Measurements from ENCODE around the gene ARFGEF2. TPM values are rescaled to one million over a fixed set of nuclear protein-coding genes. Genes with fewer than 3 reads are reported as not detected.
"Not testable (repeated sequence)": the region's sequence is repeated elsewhere in the genome, so short reads cannot be mapped to it uniquely, and the experiment has no call there.

ARFGEF2 gene
- total and polyA plus RNA-seq, 2 donors from 2014 or later = 7.4 to 36.9 TPM

DNA sequence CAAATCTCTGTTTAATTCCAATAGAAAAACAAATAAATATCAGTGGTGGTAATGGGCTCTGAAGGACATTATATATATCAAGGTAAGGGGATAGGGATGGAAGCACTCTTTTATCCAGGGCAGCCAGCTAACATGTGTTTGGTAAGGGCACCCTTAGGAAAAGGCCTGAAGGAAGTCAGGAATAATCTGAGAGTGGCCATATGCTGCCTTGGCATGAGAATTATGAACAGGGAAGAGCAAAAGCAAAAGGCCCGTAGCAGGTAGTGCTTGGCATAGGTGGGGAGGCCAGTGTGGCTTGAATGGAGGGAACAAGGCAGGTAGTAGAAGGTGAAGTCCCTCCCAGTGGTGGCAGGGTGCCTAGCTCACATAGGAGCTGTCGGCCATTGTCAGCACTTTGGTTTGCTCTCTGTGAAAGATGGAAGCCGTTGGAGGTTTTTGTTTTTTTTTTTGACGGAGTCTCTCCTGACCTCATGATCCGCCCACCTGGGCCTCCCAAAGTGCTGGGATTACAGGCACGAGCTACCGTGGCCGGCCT, 85.0 kb downstream of the ARFGEF2 start:
- no peaks in the 10 kb centered on the region for H3K27me3 ChIP-seq (ENCODE audit: control insufficient read depth, insufficient read depth, low read length)
- DNase-seq = no peak
- intact Hi-C loops (cut with DNase I) = no loop called here
- no peak overlapping the region for H3K27ac ChIP-seq (ENCODE audit: low read depth in 2 of 2, low read length in 2 of 2)
- peaks cover 7 to 18% (median 18%) of the 10 kb centered on the region in 3 donors for H3K36me3 ChIP-seq (ENCODE audit: control insufficient read depth in 2 of 3, insufficient read depth in 3 of 3, low read length in 3 of 3)
- no peaks in the 10 kb centered on the region for H3K9me3 ChIP-seq (ENCODE audit: control insufficient read depth in 2 of 3, insufficient read depth in 1 of 3, low read length in 3 of 3)
- H3K4me1 ChIP-seq (ENCODE audit: control insufficient read depth in 2 of 3, insufficient read depth in 2 of 3, low read depth in 1 of 3, low read length in 3 of 3) = peaks cover 0 to 14% (median 9%) of the 10 kb centered on the region in 3 donors
- no peak overlapping the region for H3K4me3 ChIP-seq (ENCODE audit: low read length in 3 of 3)
- FAIRE-seq = no peak
- H3K9ac ChIP-seq (ENCODE audit: low read length in 3 of 3) = no peak overlapping the region
- TF ChIP-seq, protein P1, sequence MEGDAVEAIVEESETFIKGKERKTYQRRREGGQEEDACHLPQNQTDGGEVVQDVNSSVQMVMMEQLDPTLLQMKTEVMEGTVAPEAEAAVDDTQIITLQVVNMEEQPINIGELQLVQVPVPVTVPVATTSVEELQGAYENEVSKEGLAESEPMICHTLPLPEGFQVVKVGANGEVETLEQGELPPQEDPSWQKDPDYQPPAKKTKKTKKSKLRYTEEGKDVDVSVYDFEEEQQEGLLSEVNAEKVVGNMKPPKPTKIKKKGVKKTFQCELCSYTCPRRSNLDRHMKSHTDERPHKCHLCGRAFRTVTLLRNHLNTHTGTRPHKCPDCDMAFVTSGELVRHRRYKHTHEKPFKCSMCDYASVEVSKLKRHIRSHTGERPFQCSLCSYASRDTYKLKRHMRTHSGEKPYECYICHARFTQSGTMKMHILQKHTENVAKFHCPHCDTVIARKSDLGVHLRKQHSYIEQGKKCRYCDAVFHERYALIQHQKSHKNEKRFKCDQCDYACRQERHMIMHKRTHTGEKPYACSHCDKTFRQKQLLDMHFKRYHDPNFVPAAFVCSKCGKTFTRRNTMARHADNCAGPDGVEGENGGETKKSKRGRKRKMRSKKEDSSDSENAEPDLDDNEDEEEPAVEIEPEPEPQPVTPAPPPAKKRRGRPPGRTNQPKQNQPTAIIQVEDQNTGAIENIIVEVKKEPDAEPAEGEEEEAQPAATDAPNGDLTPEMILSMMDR (IDR thresholded peaks at IDR 0.05; ENCODE audit: borderline replicate concordance, extremely low read depth, insufficient read depth) = no peak

DNA sequence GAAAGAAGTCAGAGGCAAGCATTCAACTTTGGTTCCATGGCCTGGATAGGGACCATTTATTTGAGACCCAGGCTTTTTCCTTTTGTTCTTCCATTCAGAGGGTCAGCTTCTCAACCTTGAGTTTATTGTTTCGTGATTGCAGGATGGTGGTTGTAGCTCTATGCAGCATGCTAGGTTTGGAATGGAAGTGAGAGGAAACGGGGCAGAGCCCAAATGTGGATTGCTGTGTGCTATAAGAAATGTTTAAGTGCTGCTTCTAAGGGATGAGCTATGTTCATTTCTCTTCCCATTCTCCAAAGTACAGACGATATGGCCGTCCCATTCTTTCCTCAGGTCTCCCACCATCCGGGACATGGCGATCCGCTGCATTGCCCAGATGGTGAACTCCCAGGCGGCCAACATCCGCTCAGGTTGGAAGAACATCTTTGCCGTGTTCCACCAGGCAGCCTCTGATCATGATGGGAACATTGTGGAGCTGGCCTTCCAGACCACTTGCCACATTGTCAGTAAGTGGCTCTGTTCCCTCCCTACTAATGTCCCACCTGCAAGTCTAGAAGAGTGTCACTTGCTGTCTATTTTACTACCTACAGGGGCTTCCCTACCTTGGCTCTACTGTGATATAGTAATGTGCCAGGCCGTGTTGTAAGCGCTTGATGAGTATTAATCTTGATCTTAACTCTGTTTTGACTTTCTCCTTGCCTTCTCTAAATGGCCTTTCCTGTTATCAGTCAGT, 88.6 kb downstream of the ARFGEF2 start:
- Histone ChIP-seq H3K9me3 (ENCODE audit: control insufficient read depth in 2 of 3, insufficient read depth in 1 of 3, low read length in 3 of 3) (no peaks in the 10 kb centered on the region), H3K27me3 (ENCODE audit: control insufficient read depth, insufficient read depth, low read length) (no peaks in the 10 kb centered on the region), H3K9ac (ENCODE audit: low read length in 3 of 3) (peak overlapping the region in 1 of 3 donors; percentile 52), H3K4me3 (ENCODE audit: low read length in 3 of 3) (no peak overlapping the region), H3K27ac (ENCODE audit: low read depth in 2 of 2, low read length in 2 of 2) (peak overlapping the region; percentile 5 to 81), H3K36me3 (ENCODE audit: control insufficient read depth in 2 of 3, insufficient read depth in 3 of 3, low read length in 3 of 3) (peaks cover 12 to 37% (median 33%) of the 10 kb centered on the region in 3 donors), H3K4me1 (ENCODE audit: control insufficient read depth in 2 of 3, insufficient read depth in 2 of 3, low read depth in 1 of 3, low read length in 3 of 3) (peaks cover 0 to 21% (median 10%) of the 10 kb centered on the region in 3 donors)
- FAIRE-seq (no peak), DNase-seq (no peak)
- intact Hi-C loops (cut with DNase I) = no loop called here
- TF ChIP-seq, protein P1 (IDR thresholded peaks at IDR 0.05; ENCODE audit: borderline replicate concordance, extremely low read depth, insufficient read depth) = no peak

DNA sequence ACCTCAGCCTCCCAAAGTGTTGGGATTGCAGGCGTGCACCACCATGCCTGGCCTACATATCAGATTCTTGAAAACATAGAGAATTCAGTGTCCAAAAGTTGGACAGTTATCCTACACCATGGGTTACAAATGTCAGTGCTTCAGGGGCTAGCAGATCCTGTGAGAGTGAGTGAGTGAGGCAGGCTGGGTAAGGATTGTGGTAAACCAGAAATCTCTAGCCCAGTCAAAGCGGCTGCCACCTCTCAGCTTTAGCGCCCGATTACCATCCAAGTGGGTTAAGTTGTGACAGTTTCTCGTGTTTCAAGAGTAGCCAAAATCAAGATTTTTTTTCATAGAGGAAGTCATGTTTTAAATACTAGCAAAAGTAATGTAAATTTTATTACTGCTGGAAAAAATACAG, 102.7 kb downstream of the ARFGEF2 start:
- no peak overlapping the region for H3K27ac ChIP-seq (ENCODE audit: low read depth in 2 of 2, low read length in 2 of 2)
- H3K27me3 ChIP-seq (ENCODE audit: control insufficient read depth, insufficient read depth, low read length) = no peaks in the 10 kb centered on the region
- H3K4me3 ChIP-seq (ENCODE audit: low read length in 3 of 3) = no peak overlapping the region
- FAIRE-seq (no peak), DNase-seq (no peak)
- H3K36me3 ChIP-seq (ENCODE audit: control insufficient read depth in 2 of 3, insufficient read depth in 3 of 3, low read length in 3 of 3) = peaks cover 2 to 36% (median 22%) of the 10 kb centered on the region in 3 donors
- no peaks in the 10 kb centered on the region for H3K4me1 ChIP-seq (ENCODE audit: control insufficient read depth in 2 of 3, insufficient read depth in 2 of 3, low read depth in 1 of 3, low read length in 3 of 3)
- H3K9ac ChIP-seq (ENCODE audit: low read length in 3 of 3) = no peak overlapping the region
- intact Hi-C loops (cut with DNase I) = no loop called here
- TF ChIP-seq, protein P1 (IDR thresholded peaks at IDR 0.05; ENCODE audit: borderline replicate concordance, extremely low read depth, insufficient read depth) = no peak
- no peaks in the 10 kb centered on the region for H3K9me3 ChIP-seq (ENCODE audit: control insufficient read depth in 2 of 3, insufficient read depth in 1 of 3, low read length in 3 of 3)

DNA sequence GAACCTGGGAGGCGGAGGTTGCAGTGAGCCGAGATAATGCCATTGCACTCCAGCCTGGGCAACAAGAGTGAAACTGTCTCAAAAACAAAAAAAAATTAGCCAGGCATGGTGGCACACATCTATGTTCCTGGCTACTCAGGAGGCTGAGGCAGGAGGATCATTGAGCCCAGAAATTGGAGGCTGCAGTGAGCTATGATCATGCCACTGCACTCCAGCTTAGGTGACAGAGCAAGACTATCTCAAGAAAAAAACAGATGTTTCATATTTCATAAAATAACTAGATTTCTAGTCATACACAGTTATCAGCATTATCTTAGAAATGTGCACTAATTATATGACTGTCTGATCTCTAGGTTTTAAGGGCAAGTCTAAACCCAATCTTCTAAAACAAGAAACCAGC, 106.7 kb downstream of the ARFGEF2 start:
- H3K27me3 ChIP-seq (ENCODE audit: control insufficient read depth, insufficient read depth, low read length); H3K4me1 ChIP-seq (ENCODE audit: control insufficient read depth in 2 of 3, insufficient read depth in 2 of 3, low read depth in 1 of 3, low read length in 3 of 3); intact Hi-C loops (cut with DNase I); FAIRE-seq; H3K4me3 ChIP-seq (ENCODE audit: low read length in 3 of 3); H3K27ac ChIP-seq (ENCODE audit: low read depth in 2 of 2, low read length in 2 of 2); H3K9me3 ChIP-seq (ENCODE audit: control insufficient read depth in 2 of 3, insufficient read depth in 1 of 3, low read length in 3 of 3); DNase-seq; H3K9ac ChIP-seq (ENCODE audit: low read length in 3 of 3): not testable (repeated sequence)
- peaks cover 5 to 33% (median 28%) of the 10 kb centered on the region in 3 donors for H3K36me3 ChIP-seq (ENCODE audit: control insufficient read depth in 2 of 3, insufficient read depth in 3 of 3, low read length in 3 of 3)
